HepG2 (cell line): ENCODE measurements around the gene ACACA. TPM values are rescaled to one million over a fixed set of nuclear protein-coding genes. Genes with fewer than 3 reads are reported as not detected.

Experiments
- ATAC-seq: fragments of 200-7000 bp; cut with Tn5 transposase; 3 replicates; pipeline ENCODE4 v1.9.1; 2020; ENCODE audit warnings: mild to moderate bottlenecking, moderate library complexity
- BruUV-seq: library from RNA; stranded (reverse); fragments of 400-500 nt; replicated peaks from 2 replicates; lab custom pipeline; 2021; lab: Mats Ljungman, UMichigan
- CTCF ChIA-PET: fragments of 300-600 bp; formaldehyde crosslinking; extraction: SDS; loops from one replicate; lab custom pipeline; 2021; ENCODE audit warnings: low total read pairs, inconsistent platforms, low intra/inter-chr PET ratio; lab: Yijun Ruan, JAX
- POLR2A ChIA-PET: fragments of 350-600 bp; sonication (Branson Sonifier 250); formaldehyde crosslinking; loops from one replicate; lab custom pipeline; 2020; ENCODE audit warnings: antibody characterized with exemption, inconsistent platforms; lab: Yijun Ruan, JAX
- DNase-seq: peaks from one replicate; pipeline ENCODE4 v3.0.0-alpha.2; 2015; ENCODE audit warnings: low spot score
- FAIRE-seq: peaks from 3 replicates; lab custom pipeline; 2011; peaks lifted over from hg19 to GRCh38; lab: Jason Lieb, UNC
- H2AFZ ChIP-seq: one replicate; pipeline ENCODE4 v1.6.1; 2011; ENCODE audit warnings: low read length, inconsistent platforms
- H3K27ac ChIP-seq: fragments of 300-600 bp; 3 replicates; pipeline ENCODE4 v1.8.0; 2011; ENCODE audit warnings: mixed run types, mild to moderate bottlenecking, mixed read lengths, low read length, inconsistent platforms; ENCODE audit not compliant: insufficient read depth; ENCODE audit errors: extremely low read length
- H3K27me3 ChIP-seq, 2 experiments: fragments of 200-600 bp in 1 of 2; 2 replicates in 1 of 2; 3 replicates in 1 of 2; pipeline versions ENCODE4 v1.6.0 to v1.8.0; 2011; ENCODE audit warnings: low read length in 2 of 2, mild to moderate bottlenecking in 2 of 2, moderate library complexity in 2 of 2, inconsistent platforms in 1 of 2; ENCODE audit not compliant: insufficient read depth in 2 of 2, control insufficient read depth in 1 of 2
- H3K36me3 ChIP-seq, 2 experiments: fragments of 200-600 bp in 1 of 2; replicated peaks in 1 of 2; 2 replicates in 1 of 2; 3 replicates in 1 of 2; pipeline versions ENCODE4 v1.5.1 to v1.8.0; 2011; ENCODE audit warnings: low read length in 2 of 2, inconsistent platforms in 1 of 2; ENCODE audit not compliant: insufficient read depth in 2 of 2, control insufficient read depth in 1 of 2
- H3K4me1 ChIP-seq: 2 replicates; pipeline ENCODE4 v1.5.1; 2012; ENCODE audit warnings: low read length, inconsistent platforms; ENCODE audit not compliant: insufficient read depth
- H3K4me2 ChIP-seq: 2 replicates; pipeline ENCODE4 v1.6.0; 2011; ENCODE audit warnings: low read depth, low read length, inconsistent platforms
- H3K4me3 ChIP-seq, 3 experiments: fragments of 200-600 bp in 1 of 3; sonication (generic), shearing (Covaris generic) in 1 of 3; replicated peaks in 1 of 3; 2 replicates each; pipeline ENCODE4 v1.5.1; 2011 to 2016; ENCODE audit warnings: low read length in 3 of 3, inconsistent platforms in 2 of 3, low read depth in 2 of 3, mild to moderate bottlenecking in 2 of 3, control low read depth in 1 of 3, mixed read lengths in 1 of 3; ENCODE audit not compliant: insufficient read depth in 1 of 3
- H3K79me2 ChIP-seq: one replicate; pipeline ENCODE4 v1.6.1; 2011; ENCODE audit warnings: low read length, inconsistent platforms; ENCODE audit not compliant: insufficient read depth
- H3K9ac ChIP-seq: 2 replicates; pipeline ENCODE4 v1.6.0; 2011; ENCODE audit warnings: mild to moderate bottlenecking, low read depth, low read length, inconsistent platforms; ENCODE audit not compliant: insufficient read depth
- H3K9me3 ChIP-seq: 2 replicates; pipeline ENCODE4 v1.5.1; 2012; ENCODE audit warnings: mild to moderate bottlenecking, low read length
- H4K20me1 ChIP-seq: 2 replicates; pipeline ENCODE4 v1.6.0; 2011; ENCODE audit warnings: inconsistent platforms, mild to moderate bottlenecking, low read length, moderate library complexity; ENCODE audit not compliant: insufficient read depth
- BORCS8-MEF2B ChIP-seq: sonication (generic); formaldehyde crosslinking; IDR thresholded peaks from 2 replicates; pipeline ENCODE4 v1.8.0; 2022; ENCODE audit warnings: mild to moderate bottlenecking, missing genetic modification reagents
- BRCA1 ChIP-seq: sonication (generic); formaldehyde crosslinking; IDR thresholded peaks from 2 replicates; pipeline ENCODE4 v1.4.0; 2020; ENCODE audit warnings: missing genetic modification reagents
- KLF9 ChIP-seq: IDR thresholded peaks from 2 replicates; pipeline ENCODE4 v1.6.1; 2016; ENCODE audit warnings: low read depth
- ZNF3 ChIP-seq: IDR thresholded peaks from 2 replicates; pipeline ENCODE4 v1.7.0; 2017; ENCODE audit warnings: inconsistent platforms
- ZNF430 ChIP-seq: sonication (generic); formaldehyde crosslinking; IDR thresholded peaks from 2 replicates; pipeline ENCODE4 v1.9.0; 2021; ENCODE audit warnings: mild to moderate bottlenecking, missing genetic modification reagents
- WGBS: methylation state at CpG from one replicate; pipeline ENCODE4 v1.1.6; 2017; ENCODE audit warnings: low lambda C conversion rate; 5-methylcytosine and 5-hydroxymethylcytosine counted together
- in situ Hi-C: cut with HindIII; loops from 2 replicates; pipeline ENCODE4 v1.10.0; 2017; ENCODE audit warnings: low pct_unique_long_range_greater_than_20kb; ENCODE audit not compliant: extremely low pct_ligation_motif_present
- intact Hi-C: fragments of 100-400 bp; cut with micrococcal nuclease; formaldehyde crosslinking; loops from one replicate; pipeline ENCODE4 v1.10.0; 2022; ENCODE audit not compliant: unreplicated experiment
- polyA plus RNA-seq, 8 experiments: library from polyadenylated mRNA; depleted of rRNA in 3 of 8; stranded (reverse) in 7 of 8; unstranded in 1 of 8; fragments of >200 nt; fragmentation: Illumina TruSeq in 4 of 8; extraction: Trizol in 4 of 8; gene quantifications; 2 replicates each; pipeline versions ENCODE4 v1.2.1 to v1.2.3, GENCODE V29; 2011 to 2016; ENCODE audit warnings: low read depth in 4 of 8, missing spikeins in 1 of 8, mixed read lengths in 1 of 8; ENCODE audit not compliant: insufficient read depth in 1 of 8
- total RNA-seq, 5 experiments: library from RNA; depleted of rRNA; stranded (reverse); fragments of >200 nt; fragmentation: Illumina TruSeq; extraction: Trizol; gene quantifications; 2 replicates each; pipeline ENCODE4 v1.2.3, GENCODE V29; 2016; ENCODE audit warnings: low read depth in 1 of 5
- TF ChIP-seq, protein P1 (sequence below): sonication (generic); formaldehyde crosslinking; IDR thresholded peaks from 2 replicates; pipeline ENCODE4 v1.4.0; 2020; ENCODE audit warnings: low read depth, mild to moderate bottlenecking, missing genetic modification reagents
- TF ChIP-seq, protein P2 (sequence below): IDR thresholded peaks from 2 replicates; pipeline ENCODE4 v1.6.1; 2016; ENCODE audit warnings: missing compliant biosample characterization, missing genetic modification reagents, borderline replicate concordance
- TF ChIP-seq, protein P3 (sequence below): sonication (generic); formaldehyde crosslinking; conservative IDR thresholded peaks from 2 replicates; pipeline ENCODE4 v1.4.0; 2020; ENCODE audit warnings: mild to moderate bottlenecking, missing genetic modification reagents, moderate library complexity

Gene ACACA
- total and polyA plus RNA-seq, 2 of the 13 experiments (the other 11 are each of a cell fraction or from before 2014, with no cell fraction given): 39.2 to 47.2 TPM

DNA sequence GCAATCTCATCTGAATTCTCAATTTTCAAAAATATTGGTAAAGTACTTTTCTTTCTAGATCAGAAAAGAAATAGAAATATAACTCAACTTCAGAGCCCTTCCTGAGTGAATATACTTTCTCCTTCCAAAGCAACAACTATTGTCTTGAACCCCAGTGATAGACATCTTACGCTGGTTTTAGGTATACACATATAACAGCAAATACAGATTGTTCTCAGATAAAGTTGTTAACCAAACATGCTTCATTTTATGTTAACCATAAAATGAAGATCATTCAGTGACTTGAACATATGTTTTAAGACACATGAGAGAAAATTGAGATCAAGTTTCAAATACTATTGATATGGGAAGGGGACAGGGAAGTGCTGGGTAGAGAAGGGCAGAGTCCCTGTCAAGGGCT lies 84.5 kb downstream of the ACACA start:
- peaks cover 14% of the 10 kb centered on the region for H3K4me1 ChIP-seq
- peaks cover 9% of the 10 kb centered on the region for H3K79me2 ChIP-seq
- H3K36me3 ChIP-seq: peaks cover 3 to 18% of the 10 kb centered on the region in 2 experiments; a peak in 4 of 5 replicates
- no peak overlapping the region for H3K27ac ChIP-seq
- no peak overlapping the region for H3K9ac ChIP-seq
- in situ Hi-C loops (no loop called here), intact Hi-C loops (no loop called here)
- no peak overlapping the region for H3K4me3 ChIP-seq
- POLR2A ChIA-PET: no interaction called here
- WGBS: 100% methylated on average over 1 of the region's 1 CpG
- FAIRE-seq (no peak), DNase-seq (no peak), ATAC-seq (no peak)
- no TSS peak for BruUV-seq
- no peak overlapping the region for H2AFZ ChIP-seq
- H3K27me3 ChIP-seq: no peaks in the 10 kb centered on the region
- TF ChIP-seq, protein P1, sequence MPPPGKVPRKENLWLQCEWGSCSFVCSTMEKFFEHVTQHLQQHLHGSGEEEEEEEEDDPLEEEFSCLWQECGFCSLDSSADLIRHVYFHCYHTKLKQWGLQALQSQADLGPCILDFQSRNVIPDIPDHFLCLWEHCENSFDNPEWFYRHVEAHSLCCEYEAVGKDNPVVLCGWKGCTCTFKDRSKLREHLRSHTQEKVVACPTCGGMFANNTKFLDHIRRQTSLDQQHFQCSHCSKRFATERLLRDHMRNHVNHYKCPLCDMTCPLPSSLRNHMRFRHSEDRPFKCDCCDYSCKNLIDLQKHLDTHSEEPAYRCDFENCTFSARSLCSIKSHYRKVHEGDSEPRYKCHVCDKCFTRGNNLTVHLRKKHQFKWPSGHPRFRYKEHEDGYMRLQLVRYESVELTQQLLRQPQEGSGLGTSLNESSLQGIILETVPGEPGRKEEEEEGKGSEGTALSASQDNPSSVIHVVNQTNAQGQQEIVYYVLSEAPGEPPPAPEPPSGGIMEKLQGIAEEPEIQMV (CRISPR knock-in tag): no peak
- TF ChIP-seq, protein P2, sequence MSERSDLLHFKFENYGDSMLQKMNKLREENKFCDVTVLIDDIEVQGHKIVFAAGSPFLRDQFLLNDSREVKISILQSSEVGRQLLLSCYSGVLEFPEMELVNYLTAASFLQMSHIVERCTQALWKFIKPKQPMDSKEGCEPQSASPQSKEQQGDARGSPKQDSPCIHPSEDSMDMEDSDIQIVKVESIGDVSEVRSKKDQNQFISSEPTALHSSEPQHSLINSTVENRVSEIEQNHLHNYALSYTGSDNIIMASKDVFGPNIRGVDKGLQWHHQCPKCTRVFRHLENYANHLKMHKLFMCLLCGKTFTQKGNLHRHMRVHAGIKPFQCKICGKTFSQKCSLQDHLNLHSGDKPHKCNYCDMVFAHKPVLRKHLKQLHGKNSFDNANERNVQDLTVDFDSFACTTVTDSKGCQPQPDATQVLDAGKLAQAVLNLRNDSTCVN (CRISPR knock-in tag): no peak
- TF ChIP-seq BORCS8-MEF2B (CRISPR knock-in tag): no peak
- TF ChIP-seq, protein P3, sequence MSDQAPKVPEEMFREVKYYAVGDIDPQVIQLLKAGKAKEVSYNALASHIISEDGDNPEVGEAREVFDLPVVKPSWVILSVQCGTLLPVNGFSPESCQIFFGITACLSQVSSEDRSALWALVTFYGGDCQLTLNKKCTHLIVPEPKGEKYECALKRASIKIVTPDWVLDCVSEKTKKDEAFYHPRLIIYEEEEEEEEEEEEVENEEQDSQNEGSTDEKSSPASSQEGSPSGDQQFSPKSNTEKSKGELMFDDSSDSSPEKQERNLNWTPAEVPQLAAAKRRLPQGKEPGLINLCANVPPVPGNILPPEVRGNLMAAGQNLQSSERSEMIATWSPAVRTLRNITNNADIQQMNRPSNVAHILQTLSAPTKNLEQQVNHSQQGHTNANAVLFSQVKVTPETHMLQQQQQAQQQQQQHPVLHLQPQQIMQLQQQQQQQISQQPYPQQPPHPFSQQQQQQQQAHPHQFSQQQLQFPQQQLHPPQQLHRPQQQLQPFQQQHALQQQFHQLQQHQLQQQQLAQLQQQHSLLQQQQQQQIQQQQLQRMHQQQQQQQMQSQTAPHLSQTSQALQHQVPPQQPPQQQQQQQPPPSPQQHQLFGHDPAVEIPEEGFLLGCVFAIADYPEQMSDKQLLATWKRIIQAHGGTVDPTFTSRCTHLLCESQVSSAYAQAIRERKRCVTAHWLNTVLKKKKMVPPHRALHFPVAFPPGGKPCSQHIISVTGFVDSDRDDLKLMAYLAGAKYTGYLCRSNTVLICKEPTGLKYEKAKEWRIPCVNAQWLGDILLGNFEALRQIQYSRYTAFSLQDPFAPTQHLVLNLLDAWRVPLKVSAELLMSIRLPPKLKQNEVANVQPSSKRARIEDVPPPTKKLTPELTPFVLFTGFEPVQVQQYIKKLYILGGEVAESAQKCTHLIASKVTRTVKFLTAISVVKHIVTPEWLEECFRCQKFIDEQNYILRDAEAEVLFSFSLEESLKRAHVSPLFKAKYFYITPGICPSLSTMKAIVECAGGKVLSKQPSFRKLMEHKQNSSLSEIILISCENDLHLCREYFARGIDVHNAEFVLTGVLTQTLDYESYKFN (CRISPR knock-in tag): no peak
- no peak for TF ChIP-seq BRCA1 (CRISPR knock-in tag)
- no peak for TF ChIP-seq ZNF430 (CRISPR knock-in tag)
- TF ChIP-seq KLF9: no peak
- no peak for TF ChIP-seq ZNF3 (CRISPR knock-in tag)
- no peaks in the 10 kb centered on the region for H3K9me3 ChIP-seq
- H4K20me1 ChIP-seq: no peaks in the 10 kb centered on the region; the same call in 1 of the 2 replicates
- CTCF ChIA-PET: no interaction called here
- H3K4me2 ChIP-seq: no peak overlapping the region
